Neural cell (in vitro differentiated cells): ENCODE data around the gene KCNIP4. TPM values are rescaled to one million over a fixed set of nuclear protein-coding genes. Genes with fewer than 3 reads are reported as not detected.

ENCODE experiments used
- H2AFZ ChIP-seq: fragments of 200-600, 300-800 bp; sonication (generic), shearing (Covaris generic); 2 replicates; pipeline ENCODE4 v1.6.0; 2014; ENCODE audit warnings: low read depth, mild to moderate bottlenecking, antibody characterized with exemption, low read length, moderate library complexity
- H3F3A ChIP-seq: fragments of 200-600 bp; shearing (Covaris generic); 2 replicates; pipeline ENCODE4 v1.6.1; 2016; ENCODE audit warnings: mild to moderate bottlenecking, moderate library complexity, mixed read lengths, antibody characterized with exemption, low read length; ENCODE audit not compliant: insufficient read depth, poor library complexity, severe bottlenecking
- H3K27ac ChIP-seq: fragments of 200-600, 300-800 bp; sonication (generic), shearing (Covaris generic); 2 replicates; pipeline ENCODE4 v1.5.1; 2014; ENCODE audit warnings: mild to moderate bottlenecking, low read length, moderate library complexity
- H3K27me3 ChIP-seq: fragments of 300-800, 200-600 bp; sonication (generic), shearing (Covaris generic); 2 replicates; pipeline ENCODE4 v1.6.0; 2014; ENCODE audit warnings: mild to moderate bottlenecking, low read depth, low read length, moderate library complexity; ENCODE audit not compliant: insufficient read depth
- H3K36me3 ChIP-seq: fragments of 300-800, 200-600 bp; sonication (generic), shearing (Covaris generic); 2 replicates; pipeline ENCODE4 v1.5.1; 2014; ENCODE audit warnings: mild to moderate bottlenecking, antibody characterized with exemption, low read length, moderate library complexity; ENCODE audit not compliant: insufficient read depth
- H3K4me2 ChIP-seq: fragments of 300-800, 200-600 bp; sonication (generic), shearing (Covaris generic); 2 replicates; pipeline ENCODE4 v1.6.0; 2014; ENCODE audit warnings: mild to moderate bottlenecking, low read length
- H3K4me3 ChIP-seq: fragments of 300-800, 200-600 bp; sonication (generic), shearing (Covaris generic); 2 replicates; pipeline ENCODE4 v1.5.1; 2014; ENCODE audit warnings: mild to moderate bottlenecking, low read length, moderate library complexity
- H3K79me2 ChIP-seq: fragments of 200-600 bp; shearing (Covaris generic); replicated peaks from 2 replicates; pipeline ENCODE4 v1.6.0; 2014; ENCODE audit warnings: mild to moderate bottlenecking, low read length, moderate library complexity; ENCODE audit not compliant: insufficient read depth
- H3K9ac ChIP-seq: fragments of 300-800, 200-600 bp; sonication (generic), shearing (Covaris generic); 2 replicates; pipeline ENCODE4 v1.6.1; 2016; ENCODE audit warnings: mild to moderate bottlenecking, low read length, mixed read lengths
- H3K9me2 ChIP-seq: fragments of 200-600 bp; shearing (Covaris generic); 2 replicates; pipeline ENCODE4 v1.6.1; 2016; ENCODE audit warnings: mild to moderate bottlenecking, low read length, mixed read lengths; ENCODE audit not compliant: insufficient read depth
- H3K9me3 ChIP-seq: fragments of 200-600, 300-800 bp; sonication (generic), shearing (Covaris generic); 2 replicates; pipeline ENCODE4 v1.6.1; 2016; ENCODE audit warnings: mild to moderate bottlenecking, mixed run types, low read length, moderate library complexity, mixed read lengths
- H4K20me1 ChIP-seq: fragments of 200-600 bp; shearing (Covaris generic); 2 replicates; pipeline ENCODE4 v1.6.1; 2016; ENCODE audit warnings: mild to moderate bottlenecking, mixed run types; ENCODE audit not compliant: insufficient read depth
- CTCF ChIP-seq: fragments of 450-650 bp; IDR thresholded peaks from 2 replicates; pipeline ENCODE4 v1.5.1; 2014; ENCODE audit warnings: antibody characterized with exemption, mild to moderate bottlenecking, moderate library complexity; ENCODE audit not compliant: poor library complexity, severe bottlenecking
- EP300 ChIP-seq: fragments of 450-650 bp; conservative IDR thresholded peaks from 2 replicates; pipeline ENCODE4 v1.6.1; 2014; ENCODE audit warnings: antibody characterized with exemption, mild to moderate bottlenecking, moderate library complexity; ENCODE audit not compliant: poor library complexity, severe bottlenecking
- EZH2 ChIP-seq: fragments of 200-600, 300-800 bp; shearing (Covaris generic), sonication (generic); IDR thresholded peaks from 2 replicates; pipeline ENCODE4 v1.6.1; 2014; ENCODE audit warnings: antibody characterized with exemption, low read length, borderline replicate concordance, mild to moderate bottlenecking; ENCODE audit not compliant: insufficient read depth, poor library complexity, severe bottlenecking
- MXI1 ChIP-seq: fragments of 450-650 bp; conservative IDR thresholded peaks from 2 replicates; pipeline ENCODE4 v1.6.1; 2014; ENCODE audit warnings: antibody characterized with exemption, mild to moderate bottlenecking; ENCODE audit not compliant: poor library complexity, severe bottlenecking
- POLR2AphosphoS5 ChIP-seq: IDR thresholded peaks from 2 replicates; pipeline ENCODE4 v1.6.1; 2012
- RAD21 ChIP-seq: fragments of 450-650 bp; conservative IDR thresholded peaks from 2 replicates; pipeline ENCODE4 v1.6.1; 2014; ENCODE audit warnings: antibody characterized with exemption, mild to moderate bottlenecking, moderate library complexity
- REST ChIP-seq: IDR thresholded peaks from 2 replicates; pipeline ENCODE4 v1.6.1; 2012; ENCODE audit warnings: borderline replicate concordance
- SMC3 ChIP-seq: fragments of 450-650 bp; conservative IDR thresholded peaks from 2 replicates; pipeline ENCODE4 v1.6.1; 2014; ENCODE audit warnings: antibody characterized with exemption, mild to moderate bottlenecking, moderate library complexity; ENCODE audit not compliant: poor library complexity
- TAF1 ChIP-seq: IDR thresholded peaks from 2 replicates; pipeline ENCODE4 v1.6.1; 2012; ENCODE audit warnings: low read depth
- polyA plus RNA-seq: library from polyadenylated mRNA; depleted of rRNA; stranded (reverse); fragments of >200 nt; gene quantifications from 2 replicates; pipeline ENCODE4 v1.2.3, GENCODE V29; 2014

The KCNIP4 gene
- polyA plus RNA-seq, 1 donor from 2014 or later = 22.8 TPM

- H3K9me3 ChIP-seq = no peaks in the 10 kb centered on the region
- H3K27ac ChIP-seq = no peak overlapping the region
- no peaks in the 10 kb centered on the region for H3K9me2 ChIP-seq
- no peak overlapping the region for H2AFZ ChIP-seq
- TF ChIP-seq REST = no peak
- TF ChIP-seq EZH2 = no peak
- no peak for TF ChIP-seq TAF1
- no peak for TF ChIP-seq POLR2AphosphoS5
- no peak for TF ChIP-seq EP300
- no peak for TF ChIP-seq SMC3
- TF ChIP-seq CTCF = no peak
- TF ChIP-seq MXI1 = no peak
- TF ChIP-seq RAD21 = no peak
- no peak overlapping the region for H3K4me2 ChIP-seq
- H3K9ac ChIP-seq = no peak overlapping the region
- no peaks in the 10 kb centered on the region for H3F3A ChIP-seq
- no peaks in the 10 kb centered on the region for H3K79me2 ChIP-seq
- no peak overlapping the region for H3K4me3 ChIP-seq
- no peaks in the 10 kb centered on the region for H3K36me3 ChIP-seq
- no peaks in the 10 kb centered on the region for H4K20me1 ChIP-seq
- no peaks in the 10 kb centered on the region for H3K27me3 ChIP-seq
These were observed 749.9 kb downstream of the KCNIP4 start for GRCh38 chr4:21198683-21199082.

- no peak overlapping the region for H3K9ac ChIP-seq
- H2AFZ ChIP-seq = no peak overlapping the region
- no peak overlapping the region for H3K27ac ChIP-seq
- no peaks in the 10 kb centered on the region for H3F3A ChIP-seq
- H4K20me1 ChIP-seq = no peaks in the 10 kb centered on the region
- no peak overlapping the region for H3K4me2 ChIP-seq
- H3K9me3 ChIP-seq = no peaks in the 10 kb centered on the region
- no peaks in the 10 kb centered on the region for H3K9me2 ChIP-seq
- no peak overlapping the region for H3K4me3 ChIP-seq
- TF ChIP-seq SMC3 (no peak), RAD21 (no peak), CTCF (no peak), EZH2 (no peak), EP300 (no peak), REST (no peak), TAF1 (no peak), POLR2AphosphoS5 (no peak), MXI1 (no peak)
- no peaks in the 10 kb centered on the region for H3K27me3 ChIP-seq
- H3K36me3 ChIP-seq = no peaks in the 10 kb centered on the region
- no peaks in the 10 kb centered on the region for H3K79me2 ChIP-seq
These were observed 752.9 kb downstream of the KCNIP4 start for GRCh38 chr4:21195682-21196081.
